Esophagus muscularis mucosa (tissue), 3 donors: ENCODE data around the gene SUDS3.

ENCODE experiments used
- CTCF ChIP-seq, 3 experiments: fragments of 200-600 bp in 2 of 3; fragments of 450-650 bp in 1 of 3; sonication (generic) in 2 of 3; IDR thresholded peaks; one replicate each; pipeline ENCODE4 v1.5.1; 2017 to 2019; ENCODE audit warnings: antibody characterized with exemption in 3 of 3, mild to moderate bottlenecking in 2 of 3, moderate library complexity in 1 of 3
- POLR2AphosphoS5 ChIP-seq, 2 donors: sonication (generic); formaldehyde crosslinking; IDR thresholded peaks; one replicate each; pipeline ENCODE4 v1.6.1; 2017; ENCODE audit warnings: antibody characterized with exemption in 2 of 2

- TF ChIP-seq POLR2AphosphoS5 (IDR thresholded peaks at IDR 0.05) (no peak), CTCF (IDR thresholded peaks at IDR 0.05) (no peak)
Observed at GRCh38 chr12:118361889-118362288, 14.5 kb upstream of the SUDS3 start.
